HEK293T (cell line): ENCODE measurements around the gene NADSYN1.

ENCODE experiments used
- ARNT ChIP-seq: fragments of 450-650 bp; IDR thresholded peaks from 2 replicates; pipeline ENCODE4 v1.6.1; 2017; ENCODE audit warnings: mild to moderate bottlenecking
- BHLHE40 ChIP-seq: fragments of 450-650 bp; IDR thresholded peaks from 2 replicates; pipeline ENCODE4 v1.6.1; 2016; ENCODE audit warnings: mild to moderate bottlenecking, moderate library complexity, borderline replicate concordance
- CTBP1 ChIP-seq: fragments of 450-650 bp; IDR thresholded peaks from 2 replicates; pipeline ENCODE4 v1.6.1; 2016; ENCODE audit warnings: borderline replicate concordance
- ELF4 ChIP-seq: fragments of 450-650 bp; IDR thresholded peaks from 2 replicates; pipeline ENCODE4 v1.6.1; 2017; ENCODE audit warnings: antibody characterized with exemption
- FOXA1 ChIP-seq: fragments of 450-650 bp; IDR thresholded peaks from 2 replicates; pipeline ENCODE4 v1.6.1; 2016; ENCODE audit warnings: mild to moderate bottlenecking
- FOXM1 ChIP-seq: fragments of 450-650 bp; IDR thresholded peaks from 2 replicates; pipeline ENCODE4 v1.6.1; 2017; ENCODE audit warnings: mild to moderate bottlenecking, borderline replicate concordance
- NFRKB ChIP-seq: fragments of 450-650 bp; IDR thresholded peaks from 2 replicates; pipeline ENCODE4 v1.6.1; 2016; ENCODE audit warnings: mild to moderate bottlenecking, moderate library complexity
- SP1 ChIP-seq: fragments of 450-650 bp; IDR thresholded peaks from 2 replicates; pipeline ENCODE4 v1.6.1; 2017

- TF ChIP-seq FOXM1 (no peak), FOXA1 (no peak), BHLHE40 (no peak), NFRKB (no peak), ELF4 (no peak), CTBP1 (no peak), ARNT (no peak), SP1 (no peak)
Observed at GRCh38 chr11:71436861-71437260, 16.1 kb upstream of the NADSYN1 start.
